H9 (cell line): Measurements from ENCODE around the gene RHOH. TPM values are rescaled to one million over a fixed set of nuclear protein-coding genes. Genes with fewer than 3 reads are reported as not detected.

Source experiments
- DNase-seq: peaks from one replicate; pipeline ENCODE4 v3.0.0-alpha.2; 2017
- H2AFZ ChIP-seq: one replicate; pipeline ENCODE4 v1.6.1; 2013; ENCODE audit warnings: mild to moderate bottlenecking, low read length, control low read depth, moderate library complexity
- H2AK5ac ChIP-seq: 2 replicates; pipeline ENCODE4 v1.6.1; 2013; ENCODE audit warnings: low read length, control low read depth, mixed read lengths; ENCODE audit not compliant: insufficient read length
- H2BK120ac ChIP-seq: one replicate; pipeline ENCODE4 v1.6.1; 2013; ENCODE audit warnings: low read depth, mild to moderate bottlenecking, low read length, control low read depth, inconsistent platforms; ENCODE audit not compliant: poor library complexity, severe bottlenecking
- H2BK12ac ChIP-seq: 2 replicates; pipeline ENCODE4 v1.6.1; 2013; ENCODE audit warnings: low read length, control low read depth, mixed read lengths, low read depth; ENCODE audit not compliant: insufficient read length
- H2BK15ac ChIP-seq: 2 replicates; pipeline ENCODE4 v1.6.1; 2013; ENCODE audit warnings: low read depth, low read length, control low read depth
- H2BK20ac ChIP-seq: one replicate; pipeline ENCODE4 v1.6.1; 2013; ENCODE audit warnings: low read depth, mild to moderate bottlenecking, low read length, control low read depth, inconsistent platforms; ENCODE audit not compliant: poor library complexity, severe bottlenecking
- H2BK5ac ChIP-seq: 2 replicates; pipeline ENCODE4 v1.6.1; 2013; ENCODE audit warnings: low read length, control low read depth, mixed read lengths; ENCODE audit not compliant: insufficient read length
- H3K14ac ChIP-seq: 2 replicates; pipeline ENCODE4 v1.6.1; 2013; ENCODE audit warnings: low read length, control low read depth; ENCODE audit not compliant: insufficient read depth
- H3K18ac ChIP-seq: 2 replicates; pipeline ENCODE4 v1.6.1; 2013; ENCODE audit warnings: low read depth, mild to moderate bottlenecking, mixed read lengths, low read length, control low read depth; ENCODE audit not compliant: insufficient read length
- H3K23ac ChIP-seq: 2 replicates; pipeline ENCODE4 v1.6.1; 2013; ENCODE audit warnings: low read length, control low read depth, mixed read lengths, low read depth; ENCODE audit not compliant: insufficient read length
- H3K23me2 ChIP-seq: 2 replicates; pipeline ENCODE4 v1.6.1; 2013; ENCODE audit warnings: low read depth, mild to moderate bottlenecking, mixed read lengths, low read length, control low read depth; ENCODE audit not compliant: insufficient read length, poor library complexity, severe bottlenecking
- H3K27ac ChIP-seq: 2 replicates; pipeline ENCODE4 v1.5.1; 2013; ENCODE audit warnings: low read length, control low read depth, mixed read lengths, low read depth; ENCODE audit not compliant: insufficient read length
- H3K27me3 ChIP-seq: 2 replicates; pipeline ENCODE4 v1.6.1; 2013; ENCODE audit warnings: low read length, control low read depth, inconsistent platforms; ENCODE audit not compliant: insufficient read depth
- H3K4ac ChIP-seq: 2 replicates; pipeline ENCODE4 v1.6.1; 2013; ENCODE audit warnings: low read depth, mild to moderate bottlenecking, control low read depth, inconsistent platforms, low read length, moderate library complexity
- H3K4me1 ChIP-seq: 2 replicates; pipeline ENCODE4 v1.6.1; 2013; ENCODE audit warnings: low read length, control low read depth, inconsistent platforms; ENCODE audit not compliant: insufficient read depth
- H3K4me2 ChIP-seq: 2 replicates; pipeline ENCODE4 v1.6.1; 2013; ENCODE audit warnings: low read length, control low read depth, mixed read lengths; ENCODE audit not compliant: insufficient read length, insufficient read depth
- H3K56ac ChIP-seq: 2 replicates; pipeline ENCODE4 v1.6.1; 2013; ENCODE audit warnings: low read depth, mild to moderate bottlenecking, mixed read lengths, low read length, control low read depth; ENCODE audit not compliant: insufficient read length
- H3K79me1 ChIP-seq: 2 replicates; pipeline ENCODE4 v1.6.1; 2013; ENCODE audit warnings: low read depth, mild to moderate bottlenecking, moderate library complexity, low read length, control low read depth, inconsistent platforms; ENCODE audit not compliant: insufficient read depth, poor library complexity, severe bottlenecking
- H3K79me2 ChIP-seq: 2 replicates; pipeline ENCODE4 v1.6.1; 2013; ENCODE audit warnings: low read length, control low read depth, inconsistent platforms; ENCODE audit not compliant: insufficient read depth
- H3K9ac ChIP-seq: 2 replicates; pipeline ENCODE4 v1.6.1; 2013; ENCODE audit warnings: low read length, control low read depth, mixed read lengths; ENCODE audit not compliant: insufficient read length; ENCODE audit errors: extremely low read depth
- H3K9me3 ChIP-seq: one replicate; pipeline ENCODE4 v1.6.1; 2013; ENCODE audit warnings: low read depth, low read length, inconsistent platforms; ENCODE audit not compliant: control insufficient read depth
- H3T11ph ChIP-seq: one replicate; pipeline ENCODE4 v1.6.1; 2013; ENCODE audit warnings: mild to moderate bottlenecking, low read length, control low read depth, inconsistent platforms
- H4K20me1 ChIP-seq: one replicate; pipeline ENCODE4 v1.6.1; 2013; ENCODE audit not compliant: control insufficient read depth, insufficient read length, insufficient read depth
- H4K5ac ChIP-seq: 2 replicates; pipeline ENCODE4 v1.6.1; 2013; ENCODE audit warnings: low read depth, mild to moderate bottlenecking, mixed read lengths, low read length, control low read depth; ENCODE audit not compliant: insufficient read length
- H4K8ac ChIP-seq: replicated peaks from 2 replicates; pipeline ENCODE4 v1.6.1; 2013; ENCODE audit warnings: low read length, control low read depth, mixed read lengths, low read depth; ENCODE audit not compliant: insufficient read length
- H4K91ac ChIP-seq: 2 replicates; pipeline ENCODE4 v1.6.1; 2013; ENCODE audit warnings: low read depth, mild to moderate bottlenecking, moderate library complexity, mixed read lengths, low read length, control low read depth; ENCODE audit not compliant: insufficient read length
- H3K27ac Mint-ChIP-seq, 3 experiments: 2 replicates in 2 of 3; 3 replicates in 1 of 3; pipeline ENCODE4 v1.8.0; 2020 to 2021; ENCODE audit warnings: mixed read lengths in 3 of 3, mild to moderate bottlenecking in 1 of 3, moderate library complexity in 1 of 3
- H3K27me3 Mint-ChIP-seq: 2 replicates; pipeline ENCODE4 v1.8.0; 2021; ENCODE audit warnings: low read depth, mild to moderate bottlenecking, moderate library complexity, mixed read lengths
- H3K36me3 Mint-ChIP-seq, 3 experiments: 2 replicates in 2 of 3; 3 replicates in 1 of 3; pipeline ENCODE4 v1.8.0; 2020 to 2021; ENCODE audit warnings: low read depth in 3 of 3, mixed read lengths in 3 of 3; ENCODE audit not compliant: insufficient read depth in 1 of 3
- H3K4me1 Mint-ChIP-seq, 2 experiments: 2 replicates each; pipeline ENCODE4 v1.8.0; 2020; ENCODE audit warnings: mixed read lengths in 2 of 2
- H3K4me3 Mint-ChIP-seq, 2 experiments: 2 replicates in 1 of 2; 3 replicates in 1 of 2; pipeline ENCODE4 v1.8.0; 2020 to 2021; ENCODE audit warnings: mild to moderate bottlenecking in 2 of 2, mixed read lengths in 2 of 2, moderate library complexity in 1 of 2
- H3K9me3 Mint-ChIP-seq, 2 experiments: 2 replicates in 1 of 2; 3 replicates in 1 of 2; pipeline ENCODE4 v1.8.0; 2020; ENCODE audit warnings: mild to moderate bottlenecking in 2 of 2, mixed read lengths in 2 of 2, moderate library complexity in 1 of 2
- CTCF ChIP-seq: fragments of 200-600 bp; sonication (generic); conservative IDR thresholded peaks from 3 replicates; pipeline ENCODE4 v1.8.0; 2021; ENCODE audit warnings: antibody characterized with exemption, mild to moderate bottlenecking
- WGBS: extraction: QIAGEN DNeasy Blood & Tissue Kit; methylation state at CpG from one replicate; pipeline ENCODE4 v1.1.7; 2013; ENCODE audit warnings: missing lambda C conversion rate, low lambda C conversion rate, mixed read lengths; ENCODE audit not compliant: insufficient read length; ENCODE audit errors: extremely low coverage; 5-methylcytosine and 5-hydroxymethylcytosine counted together
- total RNA-seq: library from RNA; stranded (reverse); gene quantifications from 2 replicates; pipeline ENCODE4 v1.2.1, GENCODE V29; 2021

RHOH gene
- total RNA-seq, 1 experiment from 2014 or later: 7.1 TPM

DNA sequence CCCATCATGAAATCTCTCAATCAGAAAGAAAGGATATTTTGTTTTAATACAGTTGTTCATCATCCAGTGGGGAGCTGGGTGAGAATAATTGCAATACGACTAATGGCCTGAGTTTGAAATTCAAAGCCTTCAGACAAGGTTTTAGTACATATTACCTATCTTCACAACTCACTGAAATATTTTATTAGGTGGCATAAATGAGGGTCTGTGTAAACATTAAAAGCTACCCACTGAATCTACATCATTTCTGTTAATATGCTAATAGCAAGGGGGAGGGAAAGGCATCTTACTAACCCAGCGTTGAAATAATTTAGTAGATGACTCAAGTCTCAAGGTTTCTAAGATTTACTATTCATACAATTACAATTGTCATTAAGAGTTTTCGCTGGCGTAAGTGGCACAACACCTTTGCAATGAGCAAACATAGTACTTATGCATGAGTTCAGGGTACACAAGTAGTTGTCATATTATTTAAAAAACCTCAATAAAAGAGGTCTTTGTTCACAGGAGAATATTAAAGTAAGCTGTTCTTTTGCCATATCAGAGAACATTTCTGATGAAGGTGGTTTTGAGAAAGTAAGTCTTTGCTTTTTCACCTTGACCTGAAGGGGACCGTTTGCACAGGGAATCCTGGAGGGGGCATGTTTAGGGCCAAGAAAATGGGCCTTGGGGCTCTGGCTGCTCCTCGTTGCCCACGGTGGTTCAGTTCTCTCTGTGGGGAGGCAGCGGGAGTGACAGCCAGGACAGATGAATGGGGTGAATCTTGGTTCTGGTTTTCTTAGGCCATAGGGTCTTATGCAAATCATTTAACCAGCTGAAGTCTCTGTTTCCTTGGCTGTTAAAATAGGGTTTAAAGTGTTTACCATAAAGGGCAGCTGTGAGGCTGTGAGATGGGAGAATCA, 4.5 kb upstream of the RHOH start:
- Histone ChIP-seq H3K56ac (no peak overlapping the region), H3K14ac (no peak overlapping the region), H3K18ac (no peak overlapping the region), H2BK12ac (no peak overlapping the region), H2BK5ac (no peak overlapping the region), H3K27ac (no peak overlapping the region), H3K9me3 (no peaks in the 10 kb centered on the region), H4K5ac (no peak overlapping the region), H3K27me3 (no peaks in the 10 kb centered on the region), H3K4me2 (no peak overlapping the region), H3K9ac (no peak overlapping the region), H4K8ac (no peak overlapping the region), H3K79me1 (no peaks in the 10 kb centered on the region), H3K23ac (no peak overlapping the region), H3K4me1 (no peaks in the 10 kb centered on the region; the same call in 1 of the 2 replicates), H3K23me2 (no peaks in the 10 kb centered on the region), H2AK5ac (no peak overlapping the region), H4K20me1 (no peaks in the 10 kb centered on the region), H3K4ac (no peak overlapping the region), H2BK20ac (no peak overlapping the region), H2BK120ac (no peak overlapping the region), H4K91ac (no peak overlapping the region), H3K79me2 (no peaks in the 10 kb centered on the region), H2BK15ac (no peak overlapping the region), H3T11ph (no peak overlapping the region), H2AFZ (no peak overlapping the region)
- Mint-ChIP-seq H3K36me3 (no peaks in the 10 kb centered on the region), H3K27ac (peak overlapping the region in 2 of 3 experiments; percentile 16 to 80; a peak in 2 of 7 replicates), H3K4me1 (peaks cover 52 to 62% of the 10 kb centered on the region in 2 experiments), H3K27me3 (no peaks in the 10 kb centered on the region), H3K4me3 (peak overlapping the region in 1 of 2 experiments; percentile 63; a peak in 2 of 5 replicates), H3K9me3 (peaks cover 0 to 3% of the 10 kb centered on the region in 2 experiments; a peak in 1 of 5 replicates)
- no peak for DNase-seq
- WGBS: no CpG with 5 or more reads among the region's 8 CpGs
- no peak for TF ChIP-seq CTCF
